ENCODE measurements around the gene GH1. TPM values are rescaled to one million over a fixed set of nuclear protein-coding genes. Genes with fewer than 3 reads are reported as not detected.
"Not testable (repeated sequence)": the region's sequence is repeated elsewhere in the genome, so short reads cannot be mapped to it uniquely, and the experiment has no call there.

GH1 gene
- total and polyA plus RNA-seq, 2 experiments from 2014 or later, result not detected

DNA sequence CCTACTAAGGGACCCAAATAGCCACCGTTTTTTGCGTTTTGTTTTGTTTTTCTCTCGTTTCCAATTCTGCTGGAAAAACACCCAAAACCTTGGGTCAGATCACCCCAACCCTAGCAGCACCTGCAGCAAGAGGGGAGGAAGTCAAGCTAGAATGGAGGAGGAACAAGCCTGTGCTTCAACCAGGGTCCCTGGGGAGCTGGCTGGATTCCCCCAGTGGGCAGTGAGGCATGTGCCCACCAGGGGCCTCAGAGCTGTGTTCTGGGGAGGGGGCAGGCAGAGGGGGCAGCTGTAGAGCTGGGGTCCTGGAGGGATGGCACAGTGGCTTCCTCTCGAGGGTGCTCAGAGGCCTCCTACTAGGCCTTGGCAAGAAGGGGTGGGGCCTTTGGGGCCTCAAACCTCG lies 7.0 kb upstream of the GH1 start:
- H3K27me3 ChIP-seq, result no peaks in the 10 kb centered on the region
- H3K4me2 ChIP-seq, result no peak overlapping the region
- H3K4me3 ChIP-seq, result no peak overlapping the region
- H3K9me2 ChIP-seq (replicated peaks; ENCODE audit: insufficient read depth), result no peaks in the 10 kb centered on the region
- H4K20me1 ChIP-seq (ENCODE audit: insufficient read depth, poor library complexity, severe bottlenecking), result no peaks in the 10 kb centered on the region
- WGBS (ENCODE audit: low lambda C conversion rate, missing lambda C conversion rate), result 73% methylated on average over 4 of the region's 5 CpGs
- no peak overlapping the region for H2AFZ ChIP-seq
- no peak for TF ChIP-seq EZH2 (IDR thresholded peaks at IDR 0.05; ENCODE audit: borderline replicate concordance)
- TF ChIP-seq, protein P1, sequence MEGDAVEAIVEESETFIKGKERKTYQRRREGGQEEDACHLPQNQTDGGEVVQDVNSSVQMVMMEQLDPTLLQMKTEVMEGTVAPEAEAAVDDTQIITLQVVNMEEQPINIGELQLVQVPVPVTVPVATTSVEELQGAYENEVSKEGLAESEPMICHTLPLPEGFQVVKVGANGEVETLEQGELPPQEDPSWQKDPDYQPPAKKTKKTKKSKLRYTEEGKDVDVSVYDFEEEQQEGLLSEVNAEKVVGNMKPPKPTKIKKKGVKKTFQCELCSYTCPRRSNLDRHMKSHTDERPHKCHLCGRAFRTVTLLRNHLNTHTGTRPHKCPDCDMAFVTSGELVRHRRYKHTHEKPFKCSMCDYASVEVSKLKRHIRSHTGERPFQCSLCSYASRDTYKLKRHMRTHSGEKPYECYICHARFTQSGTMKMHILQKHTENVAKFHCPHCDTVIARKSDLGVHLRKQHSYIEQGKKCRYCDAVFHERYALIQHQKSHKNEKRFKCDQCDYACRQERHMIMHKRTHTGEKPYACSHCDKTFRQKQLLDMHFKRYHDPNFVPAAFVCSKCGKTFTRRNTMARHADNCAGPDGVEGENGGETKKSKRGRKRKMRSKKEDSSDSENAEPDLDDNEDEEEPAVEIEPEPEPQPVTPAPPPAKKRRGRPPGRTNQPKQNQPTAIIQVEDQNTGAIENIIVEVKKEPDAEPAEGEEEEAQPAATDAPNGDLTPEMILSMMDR (IDR thresholded peaks at IDR 0.05; ENCODE audit: poor library complexity), result no peak
- TF ChIP-seq EZH2phosphoT487 (IDR thresholded peaks at IDR 0.05; ENCODE audit: low read depth, severe bottlenecking, unreplicated experiment), result no peak
- no peak for DNase-seq (ENCODE audit: low spot score)
- H3K4me1 ChIP-seq (ENCODE audit: insufficient read depth), result no peaks in the 10 kb centered on the region
- H3K27ac ChIP-seq, result no peak overlapping the region
- no peaks in the 10 kb centered on the region for H3K36me3 ChIP-seq (replicated peaks; ENCODE audit: insufficient read depth, low read depth)
- H3K9me3 ChIP-seq (ENCODE audit: low read depth), result no peaks in the 10 kb centered on the region
- no peaks in the 10 kb centered on the region for H3K79me2 ChIP-seq

DNA sequence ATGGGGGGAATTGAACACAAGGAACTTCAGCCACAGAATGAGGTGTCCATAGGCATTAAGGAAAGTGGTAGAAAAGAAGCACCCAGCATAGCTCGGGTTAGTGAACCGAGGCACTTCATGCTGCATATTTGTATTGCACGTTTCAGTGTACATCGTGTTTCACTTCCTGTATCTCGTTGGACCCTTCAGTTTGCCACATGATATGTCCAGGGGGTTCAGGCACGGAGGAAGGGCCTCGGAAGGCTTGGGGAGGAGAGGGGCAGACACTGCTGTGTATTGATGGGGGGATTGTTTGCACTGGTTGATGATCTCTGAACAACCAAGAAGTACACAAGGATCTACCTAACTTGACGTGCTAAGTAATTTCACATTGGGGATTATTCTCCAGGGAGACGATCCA lies 3.8 kb upstream of the GH1 start:
- H3K4me2 ChIP-seq; DNase-seq (ENCODE audit: low spot score); H3K9me2 ChIP-seq (replicated peaks; ENCODE audit: insufficient read depth); H3K4me1 ChIP-seq (ENCODE audit: insufficient read depth); H3K4me3 ChIP-seq; H3K79me2 ChIP-seq; H3K27me3 ChIP-seq; H3K27ac ChIP-seq; H3K9me3 ChIP-seq (ENCODE audit: low read depth); H4K20me1 ChIP-seq (ENCODE audit: insufficient read depth, poor library complexity, severe bottlenecking); H3K36me3 ChIP-seq (replicated peaks; ENCODE audit: insufficient read depth, low read depth); H2AFZ ChIP-seq: not testable (repeated sequence)
- whole genome bisulfite sequencing (ENCODE audit: low lambda C conversion rate, missing lambda C conversion rate), result 81% methylated on average over 9 of the region's 9 CpGs

DNA sequence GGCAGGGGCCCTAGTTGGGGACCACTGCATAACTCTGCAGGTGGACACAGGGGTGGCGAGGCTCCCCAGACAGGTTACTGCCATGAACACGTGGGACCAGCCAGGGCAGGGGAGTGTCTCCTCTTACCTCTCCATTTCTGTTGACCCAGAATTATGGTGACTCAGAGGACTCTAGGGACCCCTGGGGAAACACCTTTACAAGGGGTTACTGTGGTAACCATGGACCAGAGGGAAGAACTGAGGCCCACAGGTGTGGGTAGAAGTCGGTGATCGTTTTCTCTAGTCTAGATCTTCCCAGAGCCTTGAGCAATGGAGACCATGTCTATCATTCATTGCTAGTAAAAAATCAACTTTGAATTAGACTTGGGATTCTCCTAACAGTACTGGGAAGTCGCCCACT lies 2.1 kb upstream of the GH1 start:
- not testable (repeated sequence) for H3K4me2 ChIP-seq; H3K4me1 ChIP-seq (ENCODE audit: insufficient read depth); H3K9me3 ChIP-seq (ENCODE audit: low read depth); H2AFZ ChIP-seq; H3K27ac ChIP-seq; H3K9me2 ChIP-seq (replicated peaks; ENCODE audit: insufficient read depth); DNase-seq (ENCODE audit: low spot score); H3K27me3 ChIP-seq; H4K20me1 ChIP-seq (ENCODE audit: insufficient read depth, poor library complexity, severe bottlenecking); H3K36me3 ChIP-seq (replicated peaks; ENCODE audit: insufficient read depth, low read depth); H3K4me3 ChIP-seq; H3K79me2 ChIP-seq
- WGBS (ENCODE audit: low lambda C conversion rate, missing lambda C conversion rate), result 88% methylated on average over 5 of the region's 5 CpGs

DNA sequence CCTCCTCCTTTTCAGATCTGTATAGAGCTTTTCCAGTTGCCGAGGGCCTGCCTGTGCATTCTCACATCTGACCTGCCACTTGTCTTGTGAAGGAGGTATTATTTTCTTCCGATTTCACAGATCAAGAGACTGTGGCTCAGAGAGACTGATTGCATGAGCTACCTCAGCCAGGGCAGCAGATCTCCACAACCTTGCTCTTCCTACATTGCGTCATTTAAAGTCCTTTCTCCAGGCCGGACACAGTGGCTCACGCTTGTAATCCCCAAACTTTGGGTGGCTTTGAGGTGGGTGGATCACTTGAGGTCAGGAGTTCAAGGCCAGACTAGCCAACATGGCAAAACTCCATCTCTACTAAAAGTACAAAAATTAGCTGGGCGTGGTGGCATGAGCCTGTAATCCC lies 1.4 kb upstream of the GH1 start:
- 79% methylated on average over 6 of the region's 6 CpGs for WGBS (ENCODE audit: low lambda C conversion rate, missing lambda C conversion rate)

DNA sequence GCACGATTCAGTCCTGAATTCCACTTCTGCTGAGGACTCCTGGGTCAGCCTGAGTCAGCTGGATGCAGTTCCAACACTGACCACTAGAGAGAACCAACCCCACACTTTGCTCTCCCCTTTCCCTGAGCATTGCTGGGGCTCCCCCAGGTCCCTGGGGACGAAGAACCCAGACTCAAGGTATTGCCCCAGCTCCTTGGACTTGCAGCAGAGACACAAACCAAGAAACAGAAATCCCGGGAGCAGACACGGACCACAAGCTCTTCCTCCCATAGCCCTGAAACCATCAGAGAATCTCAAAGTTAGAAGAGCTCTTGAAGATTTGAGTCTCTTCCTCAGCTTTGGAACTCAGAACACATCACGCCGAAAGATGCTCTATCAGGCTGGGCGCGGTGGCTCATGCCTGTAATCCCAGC lies 678 bp upstream of the GH1 start:
- no peak overlapping the region for H3K27ac ChIP-seq
- DNase-seq (ENCODE audit: low spot score), result peak; percentile 73
- no peaks in the 10 kb centered on the region for H3K9me3 ChIP-seq (ENCODE audit: low read depth)
- no peak overlapping the region for H3K4me2 ChIP-seq
- no peak overlapping the region for H2AFZ ChIP-seq
- no peaks in the 10 kb centered on the region for H3K9me2 ChIP-seq (replicated peaks; ENCODE audit: insufficient read depth)
- peaks cover 7% of the 10 kb centered on the region for H3K27me3 ChIP-seq
- no peak overlapping the region for H3K4me3 ChIP-seq
- no peaks in the 10 kb centered on the region for H3K4me1 ChIP-seq (ENCODE audit: insufficient read depth)
- no peaks in the 10 kb centered on the region for H3K36me3 ChIP-seq (replicated peaks; ENCODE audit: insufficient read depth, low read depth)
- no peaks in the 10 kb centered on the region for H4K20me1 ChIP-seq (ENCODE audit: insufficient read depth, poor library complexity, severe bottlenecking)
- H3K79me2 ChIP-seq, result no peaks in the 10 kb centered on the region
- 50% methylated on average over 8 of the region's 8 CpGs for WGBS (ENCODE audit: low lambda C conversion rate, missing lambda C conversion rate)
- TF ChIP-seq EZH2phosphoT487 (IDR thresholded peaks at IDR 0.05; ENCODE audit: low read depth, severe bottlenecking, unreplicated experiment) (no peak), EZH2 (IDR thresholded peaks at IDR 0.05; ENCODE audit: borderline replicate concordance) (no peak)
- TF ChIP-seq, protein P1 (IDR thresholded peaks at IDR 0.05; ENCODE audit: poor library complexity), result peak; percentile 82

More for the DNA sequence above, 1.4 kb upstream of the GH1 start:
- not testable (repeated sequence) for DNase-seq (ENCODE audit: low spot score); H3K4me1 ChIP-seq (ENCODE audit: insufficient read depth); H3K9me3 ChIP-seq (ENCODE audit: low read depth); H3K79me2 ChIP-seq; H3K36me3 ChIP-seq (replicated peaks; ENCODE audit: insufficient read depth, low read depth); H3K4me3 ChIP-seq; H4K20me1 ChIP-seq (ENCODE audit: insufficient read depth, poor library complexity, severe bottlenecking); H3K9me2 ChIP-seq (replicated peaks; ENCODE audit: insufficient read depth); H3K27me3 ChIP-seq; H2AFZ ChIP-seq; H3K27ac ChIP-seq; H3K4me2 ChIP-seq
